Fibroblast of skin of left quadriceps (primary cell): ENCODE results near the gene VWDE.
A peak's percentile ranks its signal among the peaks of the same experiment; 100 is the strongest.
"Not testable (repeated sequence)": the region's sequence is repeated elsewhere in the genome, so short reads cannot be mapped to it uniquely, and the experiment has no call there.

Experiments used
- DNase-seq, 2 experiments: peaks; one replicate each; pipeline ENCODE4 v3.0.0-alpha.2; 2013; ENCODE audit warnings: low read depth in 2 of 2

The VWDE gene

GRCh38 chr7:12403287-12404181 lies at the start of gene VWDE:
Gene VWDE (minus strand): TSS chr7:12403865. CDS start chr7:12403716, 149 bp downstream.
- no peak for DNase-seq

- DNase-seq, result not testable (repeated sequence)
Observed at GRCh38 chr7:12453136-12453535, 49.5 kb upstream of the VWDE start.

GRCh38 chr7:12450615-12451014 lies 47.0 kb upstream of the VWDE start:
- DNase-seq, result no peak

- no peak for DNase-seq
Observed at GRCh38 chr7:12444785-12445184, 41.1 kb upstream of the VWDE start.

- no peak for DNase-seq
Observed at GRCh38 chr7:12440229-12440628, 36.6 kb upstream of the VWDE start.

- DNase-seq, result peak; percentile 42 to 48
Observed at GRCh38 chr7:12436896-12437535, 33.4 kb upstream of the VWDE start.

GRCh38 chr7:12436126-12436525 lies 32.5 kb upstream of the VWDE start:
- DNase-seq, result peak; percentile 58 to 59

- no peak for DNase-seq
Observed at GRCh38 chr7:12434012-12434642, 30.5 kb upstream of the VWDE start.

GRCh38 chr7:12431886-12432556 lies 28.4 kb upstream of the VWDE start:
- no peak for DNase-seq

GRCh38 chr7:12425311-12425710 lies 21.6 kb upstream of the VWDE start:
- no peak for DNase-seq

- no peak for DNase-seq
Observed at GRCh38 chr7:12423997-12424745, 20.5 kb upstream of the VWDE start.

- peak; percentile 81 to 83 for DNase-seq
Observed at GRCh38 chr7:12423355-12423996, 19.8 kb upstream of the VWDE start.

- no peak for DNase-seq
Observed at GRCh38 chr7:12422554-12423320, 19.1 kb upstream of the VWDE start.

- DNase-seq, result no peak
Observed at GRCh38 chr7:12418452-12418851, 14.8 kb upstream of the VWDE start.

- DNase-seq, result no peak
Observed at GRCh38 chr7:12415072-12415471, 11.4 kb upstream of the VWDE start.

- DNase-seq, result no peak
Observed at GRCh38 chr7:12412407-12412806, 8.7 kb upstream of the VWDE start.

- no peak for DNase-seq
Observed at GRCh38 chr7:12410523-12410922, 6.9 kb upstream of the VWDE start.

GRCh38 chr7:12409097-12409711 lies 5.5 kb upstream of the VWDE start:
- no peak for DNase-seq

- not testable (repeated sequence) for DNase-seq
Observed at GRCh38 chr7:12407652-12408051, 4.0 kb upstream of the VWDE start.

GRCh38 chr7:12402365-12402725 lies 1.3 kb downstream of the VWDE start:
- no peak for DNase-seq
